ENCODE data around the gene GBP3.
"Not testable (repeated sequence)": the region's sequence is repeated elsewhere in the genome, so short reads cannot be mapped to it uniquely, and the experiment has no call there.

Gene GBP3

DNA sequence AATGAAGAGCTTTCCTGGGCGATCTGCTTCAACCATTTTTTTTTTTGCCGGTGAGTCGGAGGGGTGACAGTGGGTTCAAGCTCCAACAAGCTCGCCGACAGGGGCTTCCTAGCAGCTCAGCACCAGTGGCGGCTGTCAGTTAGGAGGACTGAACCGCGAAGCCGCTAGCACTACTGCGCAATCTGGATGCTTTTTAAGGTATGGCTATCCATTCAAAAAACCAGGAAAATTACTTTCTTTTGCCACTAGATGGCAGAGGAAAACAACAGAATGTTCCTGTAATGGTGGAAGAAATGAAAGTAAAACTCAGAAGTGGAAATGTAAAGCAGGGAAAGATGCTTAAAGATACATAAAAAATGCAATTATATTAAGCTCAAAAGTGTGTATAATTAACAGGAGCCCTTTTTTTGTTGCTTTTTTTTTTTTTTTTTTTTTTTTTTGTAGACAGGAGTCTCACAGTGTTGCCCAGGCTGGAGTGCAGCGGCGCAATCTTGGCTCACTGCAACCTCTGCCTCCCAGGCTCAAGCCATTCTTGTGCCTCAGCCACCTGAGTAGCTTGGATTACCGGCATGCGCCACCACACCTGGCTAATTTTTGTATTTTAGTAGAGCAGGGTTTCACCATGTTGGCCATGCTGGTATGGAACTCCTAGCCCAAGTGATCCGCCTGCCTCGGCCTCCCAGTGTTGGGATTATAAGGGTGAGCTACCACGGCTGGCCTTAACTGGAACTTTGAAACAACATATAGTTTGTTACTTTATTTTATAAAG is 38.7 kb downstream of the GBP3 start:
- no peak for TF ChIP-seq TAF1 (IDR thresholded peaks at IDR 0.05; ENCODE audit: borderline replicate concordance, low read depth, low read length)
- DNase-seq (ENCODE audit: insufficient read length) = no peak
- no peak for FAIRE-seq

DNA sequence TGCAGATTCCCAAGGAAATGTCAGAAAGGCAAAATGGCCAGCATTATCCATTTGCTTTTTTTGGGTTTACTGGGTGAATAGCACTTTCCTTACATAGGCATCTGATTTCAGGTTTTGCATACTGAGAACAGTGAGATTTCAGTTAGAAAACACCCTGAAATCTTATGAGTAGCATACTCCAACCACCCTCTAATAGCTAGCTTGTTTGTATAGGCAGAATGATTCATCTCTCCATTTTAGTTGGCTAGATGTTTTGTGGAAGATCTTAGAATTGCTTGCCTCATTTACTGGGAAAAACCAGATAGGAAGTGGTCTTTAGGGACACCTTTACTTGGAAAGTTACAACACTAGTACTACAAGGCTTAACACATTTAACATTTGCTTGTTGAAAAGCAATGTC is 40.6 kb downstream of the GBP3 start:
- DNase-seq (ENCODE audit: insufficient read length) (no peak), FAIRE-seq (no peak)
- no peak for TF ChIP-seq POLR2AphosphoS5 (IDR thresholded peaks at IDR 0.05; ENCODE audit: low read depth, low read length)
- no peak for TF ChIP-seq TAF1 (IDR thresholded peaks at IDR 0.05; ENCODE audit: borderline replicate concordance, low read depth, low read length)
- TF ChIP-seq POLR2A (IDR thresholded peaks at IDR 0.05; ENCODE audit: low read depth, low read length) = no peak

DNA sequence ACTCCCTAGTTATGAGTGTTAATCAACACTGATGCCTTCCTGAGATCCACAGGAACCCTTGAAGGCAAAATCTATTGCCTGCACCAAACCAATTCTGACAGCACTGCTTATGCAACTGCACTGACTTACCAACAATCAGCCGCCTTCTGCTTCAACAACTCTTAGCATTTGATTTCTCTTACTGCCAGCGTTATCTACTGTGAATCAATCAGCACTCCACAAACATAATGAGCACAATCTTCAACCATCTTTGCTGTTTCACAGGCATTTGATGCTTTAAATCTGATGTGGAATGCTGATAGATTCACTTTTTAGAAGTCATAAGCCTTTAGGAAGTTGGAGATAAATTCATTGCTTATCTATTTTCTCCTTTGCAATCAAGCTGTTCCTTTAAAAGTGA is 41.2 kb downstream of the GBP3 start:
- FAIRE-seq; DNase-seq (ENCODE audit: insufficient read length): not testable (repeated sequence)

DNA sequence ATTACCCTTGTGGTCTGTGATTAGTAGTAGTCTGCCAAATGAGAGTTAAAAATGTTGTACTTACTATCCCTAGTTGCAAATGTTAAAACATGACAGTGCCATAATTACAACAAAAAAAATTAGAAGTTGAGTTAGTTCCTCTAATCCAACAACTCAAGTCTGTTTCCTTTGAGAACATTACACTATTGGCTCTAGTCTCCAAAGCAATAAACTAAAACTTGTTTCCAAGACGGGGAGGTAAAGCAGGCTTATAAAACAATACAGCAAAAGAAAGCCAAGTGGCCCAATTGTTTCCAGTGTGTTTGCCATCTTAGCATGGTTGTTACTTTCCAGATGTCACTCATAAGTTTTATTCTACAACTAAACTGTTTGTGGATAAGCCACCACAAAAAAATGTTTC is 41.8 kb downstream of the GBP3 start:
- FAIRE-seq (no peak), DNase-seq (ENCODE audit: insufficient read length) (no peak)
- no peak for TF ChIP-seq TAF1 (IDR thresholded peaks at IDR 0.05; ENCODE audit: borderline replicate concordance, low read depth, low read length)

DNA sequence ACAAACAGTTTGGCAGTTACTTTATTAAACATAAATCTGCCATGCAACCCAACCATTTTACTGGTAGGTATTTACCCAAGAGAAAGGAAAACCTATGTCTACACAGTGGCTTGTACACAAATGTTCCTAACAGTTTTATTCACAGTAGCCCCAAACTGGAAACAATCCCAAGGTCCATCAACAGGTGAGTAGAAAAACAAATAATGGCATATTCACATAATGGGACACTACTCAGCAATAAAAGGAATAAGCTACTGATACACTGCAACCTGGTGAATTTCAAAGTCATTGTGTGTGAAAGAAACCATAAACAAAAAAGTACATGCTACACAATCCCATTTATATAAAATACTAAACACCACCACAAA is 42.9 kb downstream of the GBP3 start:
- TF ChIP-seq POLR2A (IDR thresholded peaks at IDR 0.05; ENCODE audit: low read depth, low read length) (no peak), TAF1 (IDR thresholded peaks at IDR 0.05; ENCODE audit: borderline replicate concordance, low read depth, low read length) (no peak), POLR2AphosphoS5 (IDR thresholded peaks at IDR 0.05; ENCODE audit: low read depth, low read length) (no peak)
- DNase-seq (ENCODE audit: insufficient read length) (no peak), FAIRE-seq (no peak)

DNA sequence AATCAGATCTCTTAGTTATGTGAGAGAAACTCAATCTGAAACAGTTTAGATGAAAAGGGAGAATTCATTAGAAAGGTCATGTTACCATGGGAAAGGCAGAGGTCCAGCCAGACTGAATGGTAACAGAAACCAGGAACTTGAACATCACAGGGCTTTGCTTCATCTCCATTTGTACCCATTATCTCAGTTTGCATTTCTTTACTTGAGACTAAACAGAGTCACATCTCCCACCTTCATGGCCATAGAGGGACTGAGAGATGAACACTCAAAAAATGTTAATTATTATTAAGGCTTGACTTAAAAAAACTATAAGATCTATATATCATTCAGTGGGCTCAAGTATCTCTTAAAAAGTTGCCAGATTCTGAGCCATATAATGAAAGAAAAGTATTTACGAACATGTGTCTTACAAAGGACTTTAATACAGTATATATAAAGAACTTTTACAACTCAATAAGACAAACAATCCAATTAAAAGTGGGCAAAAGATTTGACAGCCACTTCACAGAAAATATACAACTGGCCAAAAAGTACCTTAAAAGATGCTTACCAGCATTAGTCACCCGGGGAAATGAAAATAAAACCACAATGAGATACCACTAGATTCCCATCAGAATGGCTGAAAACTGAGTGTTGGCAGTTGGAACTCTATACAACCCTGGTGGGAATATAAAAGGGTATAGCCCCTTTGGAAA is 43.5 kb downstream of the GBP3 start:
- TF ChIP-seq POLR2AphosphoS5 (IDR thresholded peaks at IDR 0.05; ENCODE audit: low read depth, low read length) = no peak
- FAIRE-seq (no peak), DNase-seq (ENCODE audit: insufficient read length) (no peak)

DNA sequence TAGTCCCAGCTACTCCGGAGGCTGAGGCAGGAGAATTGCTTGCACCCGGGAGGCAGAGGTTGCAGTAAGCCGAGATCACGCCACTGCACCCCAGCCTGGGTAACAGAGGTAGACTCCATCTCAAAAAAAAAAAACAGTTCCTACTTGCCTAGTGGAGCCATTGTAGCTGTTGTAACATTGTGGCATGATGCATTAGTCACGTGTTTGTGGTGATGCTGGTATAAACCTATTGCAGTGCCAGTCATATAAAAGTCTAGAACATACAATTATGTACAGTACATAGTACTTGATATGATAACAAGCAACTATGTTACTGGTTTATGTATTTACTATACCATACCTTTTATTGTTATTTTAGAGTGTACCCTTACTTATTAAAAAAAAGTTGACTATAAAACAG is 46.4 kb downstream of the GBP3 start:
- TF ChIP-seq POLR2A (IDR thresholded peaks at IDR 0.05; ENCODE audit: low read depth, low read length) = no peak
- DNase-seq (ENCODE audit: insufficient read length) (no peak), FAIRE-seq (no peak)

DNA sequence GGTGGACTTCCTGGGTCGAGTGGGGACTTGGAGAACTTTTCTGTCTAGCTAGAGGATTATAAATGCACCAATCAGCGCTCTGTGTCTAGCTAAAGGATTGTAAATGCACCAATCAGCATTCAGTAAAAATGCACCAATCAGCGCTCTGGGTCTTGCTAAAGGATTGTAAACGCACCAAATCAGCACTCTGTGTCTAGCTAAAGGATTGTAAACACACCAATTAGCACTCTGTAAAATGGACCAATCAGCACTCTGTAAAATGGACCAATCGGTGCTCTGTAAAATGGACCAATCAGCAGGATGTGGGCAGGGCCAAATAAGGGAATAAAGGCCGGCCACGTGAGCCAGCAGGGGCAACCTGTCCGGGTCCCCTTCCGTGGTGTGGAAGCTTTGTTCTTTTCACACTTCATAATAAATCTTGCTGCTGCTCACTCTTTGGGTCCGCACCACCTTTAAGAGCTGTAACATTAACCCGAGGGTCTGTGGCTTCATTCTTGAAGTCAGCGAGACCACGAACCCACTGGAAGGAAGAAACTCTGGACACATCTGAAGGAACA is 48.0 kb downstream of the GBP3 start:
- DNase-seq (ENCODE audit: insufficient read length) = not testable (repeated sequence)

DNA sequence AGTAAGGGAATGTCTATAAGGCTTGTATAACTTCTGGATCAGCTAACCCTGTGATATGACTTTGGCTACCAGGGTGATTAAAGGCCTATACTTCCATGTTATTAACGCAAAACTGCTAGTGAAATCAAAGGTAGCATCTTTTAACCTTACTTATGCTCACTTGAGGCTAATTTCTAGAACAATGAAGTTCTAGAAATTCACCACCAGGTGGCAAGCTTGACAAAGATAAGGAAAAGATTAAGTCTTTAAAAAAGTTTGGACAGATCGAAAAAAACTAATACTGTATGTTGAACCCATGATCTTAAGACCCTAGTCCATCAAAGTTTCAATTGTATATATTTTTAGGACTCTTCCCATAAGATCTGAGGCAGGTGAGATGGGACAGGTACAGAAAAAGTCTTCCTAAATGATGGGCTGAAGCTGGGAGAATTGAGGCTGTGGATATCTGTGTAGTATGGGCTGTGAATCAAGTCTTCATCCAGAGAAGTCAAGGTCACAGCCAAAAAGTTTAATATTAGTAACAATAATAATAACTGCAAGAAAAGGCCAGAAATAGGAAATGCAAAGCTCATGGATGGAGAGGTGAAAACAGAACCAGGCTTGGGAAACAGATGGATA is 49.0 kb downstream of the GBP3 start:
- DNase-seq (ENCODE audit: insufficient read length) (no peak), FAIRE-seq (no peak)
- no peak for TF ChIP-seq POLR2A (IDR thresholded peaks at IDR 0.05; ENCODE audit: low read depth, low read length)
- no peak for TF ChIP-seq TAF1 (IDR thresholded peaks at IDR 0.05; ENCODE audit: borderline replicate concordance, low read depth, low read length)
- TF ChIP-seq POLR2AphosphoS5 (IDR thresholded peaks at IDR 0.05; ENCODE audit: low read depth, low read length) = no peak

More for the DNA sequence above, 48.0 kb downstream of the GBP3 start:
- FAIRE-seq = not testable (repeated sequence)

DNA sequence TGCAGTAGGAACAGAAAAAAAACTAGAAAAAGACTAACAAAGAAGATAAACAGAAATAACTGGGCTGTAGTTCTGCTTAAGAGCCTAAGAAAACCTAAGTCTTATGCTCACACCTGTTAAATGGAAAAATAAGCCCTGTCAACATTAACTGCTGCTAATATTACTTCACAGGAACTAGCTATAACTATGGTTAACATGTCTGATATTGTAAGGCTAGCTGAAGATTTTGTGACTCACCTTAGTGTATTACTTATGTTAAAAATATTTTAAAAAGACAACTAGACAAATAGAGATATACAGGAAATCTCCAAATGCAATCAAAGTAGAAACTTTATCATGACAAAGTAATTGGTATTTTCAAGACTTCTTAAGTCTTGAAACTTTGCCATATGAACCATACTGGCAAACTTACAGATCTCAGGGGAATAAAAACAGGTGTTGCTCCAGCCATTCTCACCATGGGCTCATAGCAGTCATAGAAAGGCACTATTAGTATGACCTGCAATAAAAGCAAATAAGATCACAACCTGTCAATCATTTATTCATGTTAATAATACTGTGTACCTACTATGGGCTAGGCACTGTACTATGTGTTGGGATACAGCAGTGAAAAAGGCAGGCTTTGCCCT is 60.9 kb downstream of the GBP3 start:
- TF ChIP-seq POLR2A (IDR thresholded peaks at IDR 0.05; ENCODE audit: low read depth, low read length) (no peak), TAF1 (IDR thresholded peaks at IDR 0.05; ENCODE audit: borderline replicate concordance, low read depth, low read length) (no peak), POLR2AphosphoS5 (IDR thresholded peaks at IDR 0.05; ENCODE audit: low read depth, low read length) (no peak)
- FAIRE-seq = no peak
- no peak for DNase-seq (ENCODE audit: insufficient read length)

DNA sequence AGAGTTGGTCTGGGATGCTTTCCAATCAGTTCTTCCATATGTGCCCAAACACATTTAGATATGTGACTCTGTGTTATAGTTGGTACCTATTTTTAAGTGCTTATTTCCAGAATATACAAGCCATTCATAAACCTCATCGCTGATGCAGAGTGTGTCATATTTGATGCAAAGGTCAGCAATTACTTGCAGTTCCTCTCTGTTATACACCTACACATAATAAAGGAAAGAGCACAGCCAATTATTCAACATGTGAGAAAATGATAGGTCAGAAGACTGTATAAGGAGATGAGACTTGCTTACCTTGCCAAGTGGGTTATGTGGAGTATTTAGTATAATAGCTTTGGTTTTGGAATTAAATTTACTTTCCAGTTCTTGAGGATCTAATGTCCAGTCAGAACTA is 61.6 kb downstream of the GBP3 start:
- FAIRE-seq (no peak), DNase-seq (ENCODE audit: insufficient read length) (no peak)
- no peak for TF ChIP-seq POLR2AphosphoS5 (IDR thresholded peaks at IDR 0.05; ENCODE audit: low read depth, low read length)
- TF ChIP-seq TAF1 (IDR thresholded peaks at IDR 0.05; ENCODE audit: borderline replicate concordance, low read depth, low read length) = no peak
- no peak for TF ChIP-seq POLR2A (IDR thresholded peaks at IDR 0.05; ENCODE audit: low read depth, low read length)

Data from GM12892 (cell line).